HCEC 1CT (cell line): ENCODE results near the gene TMEM248.
"Not testable (repeated sequence)": the region's sequence is repeated elsewhere in the genome, so short reads cannot be mapped to it uniquely, and the experiment has no call there.

ENCODE experiments used
- DNase-seq: peaks from one replicate; pipeline ENCODE4 v3.0.0-alpha.2; 2017

TMEM248 gene

GRCh38 chr7:66911191-66911590, 9.8 kb upstream of the TMEM248 start:
- DNase-seq: not testable (repeated sequence)

- no peak for DNase-seq
Observed at GRCh38 chr7:66912195-66912594, 8.8 kb upstream of the TMEM248 start.

GRCh38 chr7:66913118-66914037, 7.6 kb upstream of the TMEM248 start:
- no peak for DNase-seq

GRCh38 chr7:66917904-66918303, 3.1 kb upstream of the TMEM248 start:
- DNase-seq: not testable (repeated sequence)

GRCh38 chr7:66919304-66919703, 1.7 kb upstream of the TMEM248 start:
- no peak for DNase-seq

GRCh38 chr7:66919704-66920103, 1.3 kb upstream of the TMEM248 start:
- no peak for DNase-seq

- no peak for DNase-seq
Observed at GRCh38 chr7:66920256-66920655, 769 bp upstream of the TMEM248 start.

GRCh38 chr7:66921396-66921917, 432 bp downstream of the TMEM248 start:
- DNase-seq: peak; percentile 30

GRCh38 chr7:66921918-66922486, 977 bp downstream of the TMEM248 start:
- no peak for DNase-seq

- DNase-seq: no peak
Observed at GRCh38 chr7:66925255-66925654, 4.2 kb downstream of the TMEM248 start.

- no peak for DNase-seq
Observed at GRCh38 chr7:66927348-66927948, 6.4 kb downstream of the TMEM248 start.

- no peak for DNase-seq
Observed at GRCh38 chr7:66928388-66928787, 7.4 kb downstream of the TMEM248 start.

GRCh38 chr7:66929165-66929564, 8.1 kb downstream of the TMEM248 start:
- DNase-seq: no peak

GRCh38 chr7:66929935-66930334, 8.9 kb downstream of the TMEM248 start:
- DNase-seq: no peak

- DNase-seq: no peak
Observed at GRCh38 chr7:66930341-66930740, 9.3 kb downstream of the TMEM248 start.

- no peak for DNase-seq
Observed at GRCh38 chr7:66933469-66933868, 12.4 kb downstream of the TMEM248 start.

- no peak for DNase-seq
Observed at GRCh38 chr7:66937940-66938339, 16.9 kb downstream of the TMEM248 start.

GRCh38 chr7:66939325-66939724, 18.3 kb downstream of the TMEM248 start:
- no peak for DNase-seq

- DNase-seq: no peak
Observed at GRCh38 chr7:66946545-66946944, 25.5 kb downstream of the TMEM248 start.

- DNase-seq: no peak
Observed at GRCh38 chr7:66948480-66949109, 27.6 kb downstream of the TMEM248 start.

- no peak for DNase-seq
Observed at GRCh38 chr7:66950311-66950710, 29.3 kb downstream of the TMEM248 start.

GRCh38 chr7:66950763-66951162, 29.7 kb downstream of the TMEM248 start:
- DNase-seq: peak; percentile 70

- DNase-seq: peak; percentile 90
Observed at GRCh38 chr7:66952343-66953043, 31.5 kb downstream of the TMEM248 start.
